Activated CD8-positive, alpha-beta memory T cell treated with anti-CD3 and anti-CD28 coated beads, Interleukin-2, amount 50 U/mL, for 48 hours (primary cell): ENCODE results near the gene SIRT5.

ENCODE experiments used
- DNase-seq: peaks from one replicate; pipeline ENCODE4 v3.0.0-alpha.2; 2020

The SIRT5 gene

DNA sequence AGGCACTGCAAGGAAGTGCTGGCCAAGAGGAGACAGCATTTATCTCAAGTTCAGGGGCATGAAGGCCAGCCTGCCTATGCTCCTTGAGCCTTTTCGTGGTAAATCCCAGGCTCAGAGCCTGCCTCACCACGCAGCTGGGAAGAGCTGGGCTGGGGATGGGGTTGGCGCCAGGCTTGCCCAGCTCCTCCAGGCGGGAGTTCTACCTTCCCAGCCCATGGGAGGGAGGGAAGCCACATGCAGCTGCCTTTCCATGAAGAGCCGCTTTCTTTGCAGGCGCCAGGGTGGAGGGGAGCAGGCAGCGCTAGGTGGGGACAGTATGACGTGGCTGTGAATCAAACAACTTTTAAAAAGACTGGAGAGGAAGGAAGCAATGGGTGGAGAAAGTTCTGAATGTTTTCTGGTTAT, 19.5 kb upstream of the SIRT5 start:
- no peak for DNase-seq

DNA sequence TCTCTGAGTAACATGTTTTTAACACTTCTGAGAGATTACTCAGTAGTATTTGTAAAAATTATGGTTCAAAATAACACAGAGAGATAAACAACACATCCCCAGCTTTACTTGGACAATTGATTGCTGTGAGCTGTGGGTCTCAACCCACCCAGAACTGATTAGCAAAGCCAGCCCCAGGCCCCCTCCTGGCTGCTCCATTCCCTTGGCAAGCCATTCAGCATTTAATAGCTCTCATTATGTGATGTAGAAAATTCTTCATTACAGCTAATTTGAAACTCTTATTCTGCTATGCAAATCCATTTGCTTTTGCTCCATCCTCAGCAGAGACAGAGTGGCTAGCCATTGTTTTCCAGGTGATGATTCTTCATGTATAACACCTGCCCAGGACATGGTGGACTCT, 16.6 kb upstream of the SIRT5 start:
- no peak for DNase-seq

DNA sequence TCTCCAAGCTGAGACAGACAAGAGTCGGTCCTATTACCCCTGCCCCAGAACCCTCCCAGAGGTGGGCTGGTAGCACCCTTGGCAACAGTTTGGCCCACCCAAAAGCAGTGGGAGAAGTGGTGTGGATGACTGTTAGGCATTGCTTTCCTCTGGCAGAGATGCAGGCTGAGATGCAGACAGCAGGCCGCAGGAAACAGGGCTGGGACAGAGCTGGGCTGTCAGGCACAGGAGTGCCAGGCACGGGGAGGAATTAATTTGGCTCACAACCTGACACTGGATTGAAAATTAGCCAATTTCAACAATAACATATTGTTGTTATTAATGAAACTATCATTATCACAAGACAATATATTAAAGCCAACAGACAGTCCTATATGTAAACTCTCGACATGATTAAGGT, 15.7 kb upstream of the SIRT5 start:
- no peak for DNase-seq

DNA sequence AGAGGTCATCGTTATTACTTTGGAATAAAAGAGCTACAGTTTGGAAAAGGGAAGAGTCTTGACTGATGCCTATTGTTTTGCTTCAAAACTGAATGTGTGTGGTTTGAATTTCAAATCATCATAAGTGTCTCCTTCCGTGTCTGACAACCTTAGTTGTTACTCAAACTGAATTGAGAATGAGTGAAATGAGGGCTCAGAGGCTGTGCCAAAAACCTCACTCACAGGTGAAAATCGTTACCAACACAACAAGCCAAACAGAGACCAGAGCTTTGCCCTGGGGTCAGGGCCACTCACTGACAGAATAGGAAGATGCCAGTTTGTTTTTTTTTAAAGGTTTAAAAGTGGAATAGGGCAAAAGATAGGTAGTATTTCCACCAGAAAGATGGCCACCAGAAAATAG, 15.2 kb upstream of the SIRT5 start:
- no peak for DNase-seq

DNA sequence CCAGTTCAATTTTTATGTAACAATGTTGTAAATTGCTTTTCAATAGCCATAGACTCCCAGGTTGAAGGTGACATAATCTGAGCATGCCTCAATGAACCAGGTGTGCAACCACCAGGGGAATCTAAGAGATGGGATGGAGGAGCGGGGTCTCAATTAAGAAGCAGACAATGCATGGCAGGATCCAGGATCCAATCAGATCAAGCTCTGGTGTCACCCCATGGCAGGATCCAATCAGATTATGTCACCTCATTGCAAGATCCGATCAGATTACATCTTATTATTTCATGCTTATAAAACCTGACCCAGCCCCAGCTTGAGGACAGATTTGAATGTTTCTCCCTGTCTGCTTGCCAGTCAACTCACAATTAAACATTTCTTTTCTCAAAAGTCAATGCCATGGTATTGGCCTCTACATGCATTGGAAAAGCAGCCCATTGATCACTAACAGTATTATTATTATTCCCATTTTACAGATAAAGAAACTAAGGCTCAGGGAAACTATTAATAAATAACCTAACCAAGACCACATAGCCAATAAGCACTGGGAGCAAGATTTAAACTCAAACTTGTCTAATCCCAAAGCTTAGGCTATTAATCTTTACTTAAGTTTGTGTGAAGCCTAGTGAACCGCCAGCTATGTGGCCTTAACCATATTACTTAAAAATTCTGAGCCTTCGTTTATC, 14.3 kb upstream of the SIRT5 start:
- no peak for DNase-seq

DNA sequence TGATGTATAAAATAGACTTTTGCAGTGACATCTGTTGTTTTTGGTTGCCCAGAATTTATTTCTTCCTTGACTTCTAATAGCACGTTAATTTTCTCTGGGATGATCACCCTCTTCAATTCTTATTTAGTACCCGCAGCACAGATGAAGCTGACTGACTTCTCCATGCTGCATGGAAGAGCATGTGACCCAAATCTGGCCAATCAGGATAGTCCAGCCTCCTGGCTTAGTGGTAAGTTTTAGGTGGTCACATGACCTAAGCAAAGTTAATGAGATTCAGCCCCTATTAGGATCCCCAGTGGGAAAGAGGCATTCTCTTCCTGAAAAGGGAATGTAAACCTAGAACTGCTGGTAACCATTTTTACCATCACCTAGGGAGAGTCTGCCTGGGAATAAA, 13.8 kb upstream of the SIRT5 start:
- no peak for DNase-seq

DNA sequence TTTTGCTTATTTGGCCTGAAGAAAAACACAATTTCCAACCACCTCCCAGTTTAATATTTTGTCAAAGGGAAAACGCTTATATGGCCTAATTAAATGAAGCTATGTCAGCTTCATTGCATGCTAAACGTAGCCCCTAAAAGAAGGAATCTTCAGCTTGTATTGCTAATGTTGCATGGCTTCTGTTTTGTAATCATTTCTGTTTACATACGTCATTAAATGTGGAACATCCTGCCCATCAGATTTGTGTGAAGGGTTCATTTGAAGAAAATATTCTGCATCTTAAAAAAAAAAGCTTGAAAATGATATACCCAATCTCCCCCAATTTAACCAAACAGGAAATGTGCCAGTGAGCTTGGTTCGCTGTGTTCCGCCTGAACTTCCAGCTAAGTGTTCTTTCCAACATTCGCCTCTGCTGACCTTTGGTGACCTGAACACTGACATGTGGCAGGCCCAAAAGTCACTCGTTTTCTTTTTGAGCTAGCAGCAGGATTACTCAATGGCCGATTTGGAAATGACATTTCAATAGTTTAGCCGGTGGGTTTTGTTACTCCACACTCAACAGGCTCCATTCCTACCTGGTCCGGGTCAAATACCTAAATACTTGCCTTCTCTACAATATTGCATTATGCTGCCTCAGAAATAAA, 12.7 kb upstream of the SIRT5 start:
- DNase-seq: no peak

DNA sequence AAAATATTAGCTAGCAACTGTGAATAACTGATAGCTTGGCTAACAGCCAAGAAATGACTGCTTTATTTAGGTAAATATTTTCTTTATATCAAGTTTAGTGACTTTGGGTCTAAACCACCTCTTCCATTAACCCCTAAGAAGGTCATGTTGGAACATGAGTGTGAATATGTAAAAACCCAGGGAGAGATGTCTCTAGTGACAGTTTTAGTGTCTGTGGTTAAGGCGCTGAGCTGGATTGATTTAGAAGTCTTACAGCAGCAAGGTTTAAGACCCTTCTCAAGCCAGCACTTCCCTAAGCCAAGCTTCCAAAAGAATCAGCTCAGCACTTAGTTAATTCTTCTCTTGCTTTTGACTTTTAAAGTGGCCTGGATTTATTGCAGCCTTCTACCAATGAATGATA, 11.4 kb upstream of the SIRT5 start:
- DNase-seq: no peak

DNA sequence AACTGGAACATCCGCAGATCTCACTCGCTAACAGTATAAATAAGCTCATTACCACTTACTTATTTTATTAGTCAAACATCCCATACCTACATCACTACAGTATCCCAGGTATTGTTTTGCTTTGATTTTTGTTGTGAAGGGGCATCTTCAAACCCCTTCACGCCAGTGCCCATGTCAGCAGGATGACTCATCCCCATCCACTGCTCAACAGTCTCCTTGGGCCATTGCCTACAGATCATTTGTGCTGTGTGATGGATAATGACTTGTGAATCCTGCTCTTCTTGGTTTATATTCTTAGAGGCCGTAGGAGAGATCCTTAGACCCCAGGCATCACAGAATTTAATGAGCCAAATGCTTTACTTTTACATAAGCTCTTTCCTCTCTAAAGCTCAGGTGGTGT, 8.5 kb upstream of the SIRT5 start:
- DNase-seq: no peak

DNA sequence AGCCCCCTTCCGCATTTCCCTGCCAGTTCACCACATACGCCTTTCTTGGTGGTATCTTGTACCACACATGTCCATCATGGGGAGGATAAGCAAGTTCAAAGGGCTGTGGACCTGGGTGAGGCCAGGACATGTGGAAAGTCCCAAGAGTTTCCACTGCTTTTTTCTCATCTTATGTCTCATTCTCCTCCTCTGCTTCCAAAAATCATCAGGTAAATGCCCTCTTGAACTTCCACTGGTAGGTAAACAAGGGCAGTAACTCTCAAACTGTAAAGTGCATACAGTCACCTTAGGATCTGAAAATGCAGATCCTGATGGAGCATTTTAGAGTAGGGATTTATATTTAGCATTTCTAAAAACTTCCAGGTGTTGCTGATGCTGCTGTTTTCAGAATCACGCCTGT, 7.9 kb upstream of the SIRT5 start:
- DNase-seq: no peak

DNA sequence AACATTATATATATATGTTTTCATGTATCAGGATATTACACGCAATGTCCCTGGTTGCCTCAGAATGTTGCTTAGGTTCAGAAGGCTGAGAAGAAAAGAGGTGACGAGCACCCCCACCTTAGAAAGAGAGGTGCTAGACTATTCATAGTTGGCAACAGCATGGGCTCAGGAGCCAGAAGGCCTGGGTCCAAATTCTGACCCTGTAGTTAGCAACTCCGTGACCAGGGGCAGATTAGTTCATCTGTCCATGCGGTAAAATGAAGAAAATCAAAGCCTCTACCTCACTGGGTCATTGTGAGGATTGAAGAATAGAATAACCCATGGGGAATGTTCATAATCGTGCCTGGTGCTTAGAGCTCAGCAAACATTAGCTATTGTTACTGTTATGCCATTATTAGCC, 5.4 kb upstream of the SIRT5 start:
- no peak for DNase-seq

DNA sequence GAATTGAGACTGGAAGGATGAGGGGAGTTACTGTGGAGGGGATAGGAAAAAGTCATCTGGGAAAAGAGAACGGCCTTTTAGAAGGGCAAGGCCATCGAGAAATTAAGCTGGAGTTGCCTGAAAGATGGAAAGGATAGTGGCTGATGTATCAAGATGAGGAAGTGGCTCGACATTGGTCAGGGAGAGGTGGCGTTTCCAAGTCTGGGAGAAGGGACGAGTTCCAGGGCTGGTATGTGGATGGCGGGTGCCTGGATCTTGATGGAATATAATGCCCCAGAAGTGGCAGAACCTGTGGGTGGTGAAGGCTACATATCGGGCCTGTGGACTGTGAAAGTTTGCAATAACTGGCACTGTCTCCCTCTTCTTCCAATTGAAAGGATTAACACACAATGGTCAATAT, 2.2 kb upstream of the SIRT5 start:
- DNase-seq: no peak

DNA sequence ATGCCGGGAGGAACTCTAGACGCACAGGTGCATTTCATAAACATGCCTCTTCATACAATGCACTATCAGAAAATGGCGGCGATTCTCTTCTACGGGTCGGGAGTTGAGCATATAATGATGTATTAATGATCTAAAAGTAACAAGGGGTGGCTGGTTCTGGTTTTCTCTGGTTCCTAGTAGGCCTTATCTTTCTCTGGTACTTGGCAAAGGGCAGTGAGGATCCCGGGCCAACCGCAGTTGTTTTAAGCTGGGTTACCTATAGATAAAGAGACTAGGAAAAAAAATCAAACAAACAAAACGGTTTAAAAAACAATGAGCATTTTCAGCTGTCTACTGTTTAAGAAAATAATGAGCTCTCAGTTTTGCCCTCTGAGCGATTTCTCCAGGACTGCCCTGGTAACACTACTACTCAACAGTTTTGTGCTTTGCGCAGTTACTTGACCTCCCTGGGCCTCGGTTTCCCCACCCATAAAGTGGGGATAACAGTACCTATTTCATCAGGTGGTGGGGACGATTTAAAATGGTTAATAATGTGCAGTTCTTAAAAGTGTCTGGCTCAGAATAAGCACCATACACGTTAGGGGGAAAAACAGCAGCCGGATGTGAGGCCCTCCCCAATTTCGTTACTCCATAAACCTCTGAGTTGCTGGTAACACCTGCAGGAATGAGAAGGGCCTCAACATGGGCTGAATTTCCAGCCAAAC, 1.3 kb upstream of the SIRT5 start:
- DNase-seq: no peak

DNA sequence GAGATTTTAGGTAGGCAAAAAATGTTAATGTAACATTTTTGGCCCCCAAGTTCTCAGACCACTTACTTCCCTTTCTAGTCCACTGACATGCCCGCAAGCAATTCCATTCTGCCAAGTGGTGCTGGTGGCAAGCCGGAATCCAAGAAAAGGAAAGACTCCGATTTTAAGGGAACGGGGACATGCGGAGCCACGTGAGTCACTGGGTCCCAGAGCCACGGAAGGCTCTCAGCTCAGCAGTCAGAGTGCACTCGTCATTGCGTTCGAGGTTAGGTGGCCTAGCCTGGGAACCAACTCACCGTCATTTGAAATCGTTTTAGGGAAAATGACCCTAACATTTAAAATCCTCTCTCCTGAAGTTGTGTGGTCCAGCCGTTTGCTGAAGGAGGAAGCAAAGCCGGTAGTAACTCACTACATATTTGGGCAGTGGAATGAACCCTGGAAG, 711 bp upstream of the SIRT5 start:
- peak; percentile 68 for DNase-seq

DNA sequence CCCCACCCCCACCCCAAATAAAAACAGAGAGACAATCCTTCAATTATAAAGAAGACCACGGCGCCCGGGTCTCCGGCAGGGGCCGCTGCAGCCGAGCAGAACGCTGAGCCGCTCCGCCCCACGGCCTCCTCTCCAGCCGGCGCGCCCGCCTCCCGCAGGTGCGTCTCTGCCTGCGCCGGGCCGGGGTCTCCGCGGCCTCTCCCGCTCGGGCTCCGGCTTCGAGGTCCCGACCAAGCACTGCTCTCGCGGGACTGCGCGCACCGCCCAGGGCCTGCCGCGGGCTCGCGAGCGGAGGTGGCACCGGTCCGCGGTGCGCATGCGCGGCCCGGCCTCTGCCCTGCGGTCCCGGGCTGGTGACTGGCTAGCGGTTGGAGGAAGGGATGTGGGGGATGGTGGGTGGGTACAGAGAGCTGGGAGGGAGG, 241 bp upstream of the SIRT5 start:
- DNase-seq: peak; percentile 94

DNA sequence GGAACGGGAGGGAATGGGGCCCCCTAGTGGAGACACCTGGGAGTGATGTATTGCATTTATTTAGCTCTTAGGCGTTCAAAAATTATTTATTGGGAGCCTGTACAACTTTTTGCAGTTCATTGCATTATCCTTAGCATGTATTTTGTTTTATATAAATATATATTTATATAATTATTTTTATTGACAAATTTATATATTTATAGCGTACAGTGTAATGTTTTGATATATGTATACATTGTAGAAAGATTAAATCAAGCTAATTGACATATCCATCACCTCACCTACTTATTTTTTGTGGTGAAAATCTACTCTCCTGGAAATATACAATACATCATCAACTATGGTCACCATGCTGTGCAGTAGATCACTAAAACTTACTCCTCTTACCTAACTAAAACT, 975 bp downstream of the SIRT5 start:
- DNase-seq: no peak

DNA sequence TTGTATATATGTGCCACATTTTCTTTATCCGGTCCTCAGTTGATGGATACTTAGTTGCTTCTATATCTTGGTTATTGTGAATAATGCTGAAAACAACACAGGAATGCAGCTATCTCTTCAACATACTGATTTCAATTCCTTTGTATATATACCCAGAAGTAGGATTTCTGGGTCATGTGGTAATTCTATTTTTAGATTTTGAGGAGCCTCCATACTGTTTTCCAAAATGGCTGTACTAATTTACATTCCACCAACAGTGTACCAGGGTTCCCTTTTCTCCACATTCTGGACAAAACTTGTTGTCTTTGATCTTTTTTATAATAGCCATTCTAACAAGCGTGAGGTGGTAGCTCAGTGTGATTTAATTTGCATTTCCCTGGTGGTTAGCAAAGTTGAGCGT, 1.6 kb downstream of the SIRT5 start:
- DNase-seq: no peak

DNA sequence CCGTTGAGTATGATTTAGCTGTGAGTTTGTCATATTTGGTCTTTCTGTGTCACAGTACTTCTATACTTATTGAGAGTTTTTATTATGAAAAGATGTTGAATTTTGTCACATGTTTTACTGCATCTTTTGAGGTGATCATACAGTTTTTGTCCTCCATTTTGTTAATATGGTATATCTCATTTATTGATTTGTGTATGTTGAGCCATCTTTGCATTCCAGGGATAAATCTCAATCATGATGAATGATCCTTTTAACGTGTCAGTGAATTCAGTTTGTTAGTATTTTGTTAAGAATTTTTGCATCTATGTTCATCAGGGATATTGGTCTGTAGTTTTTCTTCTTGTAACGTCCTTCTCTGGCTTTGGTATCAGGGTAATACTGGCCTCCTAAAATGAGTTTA, 3.5 kb downstream of the SIRT5 start:
- DNase-seq: no peak

DNA sequence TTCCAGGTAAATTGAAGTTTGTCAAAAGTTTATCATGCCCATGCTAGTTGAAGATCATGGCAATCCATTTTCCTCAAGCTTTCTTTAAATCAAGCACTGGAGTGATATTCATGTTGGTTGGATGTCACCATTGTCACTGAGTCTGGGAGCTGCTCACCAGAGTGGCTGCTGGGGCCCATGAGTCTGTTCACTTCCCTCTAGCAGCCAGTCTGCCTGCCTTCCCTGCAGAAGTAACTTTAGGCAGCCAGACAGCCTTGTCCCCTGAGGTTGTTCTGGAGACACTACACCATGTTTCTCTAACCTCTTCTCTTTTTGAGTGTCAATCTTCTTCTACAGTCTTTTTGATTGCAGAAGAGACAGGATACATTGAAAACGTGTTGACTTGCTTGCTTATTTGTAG, 5.5 kb downstream of the SIRT5 start:
- DNase-seq: no peak

DNA sequence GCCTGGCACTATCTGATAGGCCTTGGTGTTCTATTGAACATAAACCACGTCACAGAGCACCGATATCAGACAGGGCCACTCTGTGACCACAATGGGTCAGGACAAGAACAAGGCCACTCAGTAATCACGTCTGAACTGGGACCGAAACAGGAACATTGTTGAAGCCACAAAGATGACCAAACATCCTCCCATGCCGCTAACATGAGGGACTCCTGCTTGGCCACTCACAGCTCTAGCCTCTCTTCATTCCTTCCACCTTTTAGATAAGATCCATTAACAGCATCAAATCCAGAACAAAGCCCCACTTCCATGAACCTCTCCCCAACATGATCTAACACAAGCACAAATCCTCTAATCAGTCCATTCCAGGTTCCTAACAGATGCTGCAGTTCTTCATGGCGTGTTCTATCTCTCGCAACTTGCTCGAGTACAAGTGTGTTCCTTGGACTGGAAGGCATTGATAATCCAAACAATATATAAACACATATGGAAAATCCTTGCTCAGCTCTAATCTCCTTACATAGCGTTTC, 7.4 kb downstream of the SIRT5 start:
- DNase-seq: no peak

DNA sequence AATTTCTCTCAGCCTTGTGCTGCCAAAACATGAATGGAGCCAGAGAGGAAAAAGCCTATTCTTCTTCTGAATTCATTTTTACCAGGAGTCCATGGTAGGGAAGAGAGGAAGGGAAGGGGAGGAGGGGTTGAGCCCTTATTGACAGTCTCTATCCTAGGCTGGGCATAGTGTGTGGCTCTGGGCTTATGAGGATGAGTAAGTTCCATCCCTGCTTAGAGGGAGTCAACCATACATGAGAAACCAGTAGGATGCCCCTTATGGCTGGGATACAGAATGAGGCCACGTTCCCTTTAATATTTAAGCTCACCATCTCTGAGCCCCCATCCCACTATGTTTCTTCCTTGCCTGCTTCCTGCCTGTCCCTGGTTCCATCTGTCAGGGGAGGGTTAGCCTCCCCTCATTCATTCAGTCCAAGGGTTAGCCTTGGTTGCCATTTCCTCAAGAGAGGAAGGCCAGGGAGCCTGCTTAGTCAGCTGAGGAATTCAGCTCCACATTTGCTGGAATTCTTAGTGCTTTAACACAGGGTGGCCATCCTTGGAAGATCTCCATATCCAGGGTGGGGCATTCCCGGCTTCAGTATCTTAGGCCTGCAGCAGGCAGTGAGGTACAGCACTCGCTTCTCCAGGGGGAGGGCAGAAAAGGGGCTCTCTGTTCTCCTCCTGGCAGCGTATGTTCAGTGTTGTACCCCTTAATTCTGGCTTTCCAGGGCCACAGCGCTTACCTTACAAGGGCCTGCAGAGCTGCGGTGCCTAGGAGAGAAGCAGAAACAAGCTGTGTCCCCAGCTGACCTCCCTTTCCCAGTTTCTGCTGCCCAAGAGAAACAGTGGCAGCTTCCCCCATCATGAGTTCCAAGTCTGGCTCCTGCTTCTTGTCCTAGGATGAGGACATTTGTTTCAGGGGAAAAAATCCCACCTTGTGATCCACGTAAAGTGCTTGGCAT, 12.5 kb downstream of the SIRT5 start:
- no peak for DNase-seq

DNA sequence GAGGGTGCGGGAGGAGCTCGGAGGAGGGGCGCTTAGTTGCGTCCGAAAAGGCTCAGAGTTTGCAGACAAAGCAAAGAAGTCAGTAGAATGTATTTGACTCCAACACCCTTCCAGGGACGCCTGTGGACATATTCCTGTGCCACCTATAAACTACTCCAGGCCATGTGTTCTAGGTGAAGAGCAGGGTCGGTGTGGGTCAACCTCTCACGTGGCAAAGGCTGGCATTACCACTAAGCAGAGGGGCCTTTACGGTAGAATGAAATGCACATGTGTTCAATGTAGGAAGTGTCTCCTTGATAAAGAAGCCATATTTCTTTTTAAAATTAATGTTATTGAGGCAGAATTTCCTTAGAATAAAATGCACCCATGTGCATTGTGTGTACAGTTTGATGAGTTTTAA, 15.4 kb downstream of the SIRT5 start:
- no peak for DNase-seq

DNA sequence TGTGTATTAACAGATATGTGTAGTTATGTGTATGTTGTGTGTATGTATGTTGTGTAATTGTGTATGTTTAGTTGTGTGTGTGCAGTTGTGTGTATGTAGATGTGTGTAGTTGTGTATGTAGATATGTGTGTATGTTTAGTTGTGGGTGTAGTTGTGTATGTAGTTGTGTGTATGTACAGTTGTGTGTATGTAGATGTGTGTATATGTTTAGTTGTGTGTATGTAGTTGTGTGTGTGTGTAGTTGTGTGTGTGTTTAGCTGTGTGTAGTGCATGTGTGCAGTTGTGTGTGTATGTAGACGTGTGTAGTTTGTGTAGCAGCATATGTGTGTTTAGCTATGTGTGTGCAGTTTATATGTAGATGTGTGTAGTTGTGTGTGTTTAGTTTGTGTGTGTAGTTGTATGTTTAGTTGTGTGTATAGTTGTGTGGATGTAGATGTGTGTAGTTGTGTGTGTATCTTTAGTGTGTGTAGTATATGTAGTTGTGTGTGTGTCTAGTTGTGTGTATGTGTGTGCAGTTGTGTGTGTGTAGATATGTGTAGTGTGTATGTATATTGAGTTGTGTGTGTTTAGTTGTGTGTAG, 16.3 kb downstream of the SIRT5 start:
- DNase-seq: no peak
